ENCODE results near the gene SCAMP3.
A peak's percentile ranks its signal among the peaks of the same experiment; 100 is the strongest.
"Not testable (repeated sequence)": the region's sequence is repeated elsewhere in the genome, so short reads cannot be mapped to it uniquely, and the experiment has no call there.

Gene SCAMP3

GRCh38 chr1:155228096-155228427 is 34.1 kb downstream of the SCAMP3 start:
- TF ChIP-seq CTCF (IDR thresholded peaks at IDR 0.05; ENCODE audit: low read depth, low read length, missing control alignments) = no peak
- H3K27ac ChIP-seq = peak overlapping the region; percentile 31
- H3K36me3 ChIP-seq (replicated peaks) = no peaks in the 10 kb centered on the region
- H3K4me3 ChIP-seq (ENCODE audit: low read depth, low read length) = peak overlapping the region; percentile 50
- in situ Hi-C loops (cut with HindIII; ENCODE audit: low pct_ligation_motif_present, low sequenced_read_pairs) = no loop called here
- H3K27me3 ChIP-seq (replicated peaks) = no peaks in the 10 kb centered on the region
- no peak for DNase-seq

GRCh38 chr1:155227261-155228095 is 34.7 kb downstream of the SCAMP3 start:
- Histone ChIP-seq H3K27ac (peak overlapping the region; percentile 85), H3K4me3 (ENCODE audit: low read depth, low read length) (peak overlapping the region; percentile 84), H3K27me3 (replicated peaks) (no peaks in the 10 kb centered on the region), H3K36me3 (replicated peaks) (no peaks in the 10 kb centered on the region)
- TF ChIP-seq CTCF (IDR thresholded peaks at IDR 0.05; ENCODE audit: low read depth, low read length, missing control alignments) = peak; percentile 19
- peak; percentile 99 for DNase-seq
- in situ Hi-C loops (cut with HindIII; ENCODE audit: low pct_ligation_motif_present, low sequenced_read_pairs) = no loop called here

- no peak for TF ChIP-seq CTCF (IDR thresholded peaks at IDR 0.05; ENCODE audit: low read depth, low read length, missing control alignments)
Measured at GRCh38 chr1:155226910-155227260, 35.3 kb downstream of the SCAMP3 start.

GRCh38 chr1:155226188-155226909 is 35.8 kb downstream of the SCAMP3 start:
- Histone ChIP-seq H3K27me3 (replicated peaks) (no peaks in the 10 kb centered on the region), H3K27ac (peak overlapping the region; percentile 85), H3K4me3 (ENCODE audit: low read depth, low read length) (peak overlapping the region; percentile 84), H3K36me3 (replicated peaks) (no peaks in the 10 kb centered on the region)
- in situ Hi-C loops (cut with HindIII; ENCODE audit: low pct_ligation_motif_present, low sequenced_read_pairs) = no loop called here
- peak; percentile 73 for DNase-seq
- TF ChIP-seq CTCF (IDR thresholded peaks at IDR 0.05; ENCODE audit: low read depth, low read length, missing control alignments) = peak; percentile 72

More at GRCh38 chr1:155226910-155227260, 35.3 kb downstream of the SCAMP3 start:
- in situ Hi-C loops (cut with HindIII; ENCODE audit: low pct_ligation_motif_present, low sequenced_read_pairs) = no loop called here
- peak overlapping the region; percentile 85 for H3K27ac ChIP-seq
- peak overlapping the region; percentile 84 for H3K4me3 ChIP-seq (ENCODE audit: low read depth, low read length)
- H3K36me3 ChIP-seq (replicated peaks) = no peaks in the 10 kb centered on the region
- DNase-seq = peak; percentile 39
- no peaks in the 10 kb centered on the region for H3K27me3 ChIP-seq (replicated peaks)

- in situ Hi-C loops (cut with HindIII; ENCODE audit: low pct_ligation_motif_present, low sequenced_read_pairs); H3K27me3 ChIP-seq (replicated peaks); H3K36me3 ChIP-seq (replicated peaks); DNase-seq: not testable (repeated sequence)
- H3K4me3 ChIP-seq (ENCODE audit: low read depth, low read length) = peak overlapping the region; percentile 5
- peak overlapping the region; percentile 76 for H3K27ac ChIP-seq
Measured at GRCh38 chr1:155225404-155225759, 36.8 kb downstream of the SCAMP3 start.

- no peaks in the 10 kb centered on the region for H3K36me3 ChIP-seq (replicated peaks)
- in situ Hi-C loops (cut with HindIII; ENCODE audit: low pct_ligation_motif_present, low sequenced_read_pairs) = no loop called here
- H3K4me3 ChIP-seq (ENCODE audit: low read depth, low read length) = no peak overlapping the region
Measured at GRCh38 chr1:155223047-155223446, 39.1 kb downstream of the SCAMP3 start.

GRCh38 chr1:155220211-155220965 is 41.8 kb downstream of the SCAMP3 start:
- in situ Hi-C loops (cut with HindIII; ENCODE audit: low pct_ligation_motif_present, low sequenced_read_pairs); H3K4me3 ChIP-seq (ENCODE audit: low read depth, low read length); H3K36me3 ChIP-seq (replicated peaks); H3K27me3 ChIP-seq (replicated peaks); DNase-seq; H3K27ac ChIP-seq: not testable (repeated sequence)

More at GRCh38 chr1:155223047-155223446, 39.1 kb downstream of the SCAMP3 start:
- DNase-seq = no peak
- no peaks in the 10 kb centered on the region for H3K27me3 ChIP-seq (replicated peaks)
- H3K27ac ChIP-seq = no peak overlapping the region
- no peak for TF ChIP-seq CTCF (IDR thresholded peaks at IDR 0.05; ENCODE audit: low read depth, low read length, missing control alignments)

Measured in brain microvascular endothelial cell (primary cell).